GM12878 (cell line): ENCODE data around the gene TBXA2R.
"Not testable (repeated sequence)": the region's sequence is repeated elsewhere in the genome, so short reads cannot be mapped to it uniquely, and the experiment has no call there.

Experiments
- ESRRA ChIP-seq: IDR thresholded peaks from 2 replicates; pipeline ENCODE4 v1.6.1; 2012; ENCODE audit warnings: mild to moderate bottlenecking, low read length, improper control_type of control experiment
- ETV6 ChIP-seq, 2 experiments: fragments of 450-650 bp in 1 of 2; IDR thresholded peaks in 1 of 2; conservative IDR thresholded peaks in 1 of 2; 2 replicates each; pipeline ENCODE4 v1.6.1; 2014; ENCODE audit warnings: antibody characterized with exemption in 1 of 2, borderline replicate concordance in 1 of 2, low read depth in 1 of 2, mild to moderate bottlenecking in 1 of 2, moderate library complexity in 1 of 2
- FOXK2 ChIP-seq: fragments of 450-650 bp; IDR thresholded peaks from 2 replicates; pipeline ENCODE4 v1.6.1; 2017; ENCODE audit warnings: mild to moderate bottlenecking, moderate library complexity
- HDAC6 ChIP-seq: fragments of 200-600 bp; sonication (generic); IDR thresholded peaks from one replicate; pipeline ENCODE4 v1.8.0; 2017; ENCODE audit warnings: antibody characterized with exemption; ENCODE audit not compliant: unreplicated experiment
- POLR2A ChIP-seq: IDR thresholded peaks from 2 replicates; pipeline ENCODE4 v1.6.1; 2011; ENCODE audit warnings: low read depth, mild to moderate bottlenecking, low read length
- POU2F2 ChIP-seq: IDR thresholded peaks from 3 replicates; pipeline ENCODE4 v1.6.1; 2011; ENCODE audit warnings: low read depth, mild to moderate bottlenecking, low read length, borderline replicate concordance
- RFX5 ChIP-seq: IDR thresholded peaks from 2 replicates; pipeline ENCODE4 v1.6.1; 2011; ENCODE audit warnings: low read depth, low read length, improper control_type of control experiment
- TBL1XR1 ChIP-seq: IDR thresholded peaks from 2 replicates; pipeline ENCODE4 v1.6.1; 2012; ENCODE audit warnings: low read depth, low read length, improper control_type of control experiment
- TF ChIP-seq, protein P1 (sequence below), 3 experiments: IDR thresholded peaks in 2 of 3; conservative IDR thresholded peaks in 1 of 3; 2 replicates each; pipeline ENCODE4 v1.5.1; 2011; ENCODE audit warnings: low read depth in 3 of 3, low read length in 3 of 3, mild to moderate bottlenecking in 3 of 3, control low read depth in 2 of 3, moderate library complexity in 2 of 3, inconsistent platforms in 1 of 3, mixed read lengths in 1 of 3; ENCODE audit not compliant: control insufficient read depth in 2 of 3, insufficient read depth in 1 of 3; ENCODE audit errors: extremely low read depth in 1 of 3
- TF ChIP-seq, protein P2 (sequence below): IDR thresholded peaks from 2 replicates; pipeline ENCODE4 v1.6.1; 2012; ENCODE audit warnings: mild to moderate bottlenecking, low read depth, low read length

GRCh38 chr19:3581792-3582191 lies 24.9 kb downstream of the TBXA2R start:
- TF ChIP-seq, protein P1, sequence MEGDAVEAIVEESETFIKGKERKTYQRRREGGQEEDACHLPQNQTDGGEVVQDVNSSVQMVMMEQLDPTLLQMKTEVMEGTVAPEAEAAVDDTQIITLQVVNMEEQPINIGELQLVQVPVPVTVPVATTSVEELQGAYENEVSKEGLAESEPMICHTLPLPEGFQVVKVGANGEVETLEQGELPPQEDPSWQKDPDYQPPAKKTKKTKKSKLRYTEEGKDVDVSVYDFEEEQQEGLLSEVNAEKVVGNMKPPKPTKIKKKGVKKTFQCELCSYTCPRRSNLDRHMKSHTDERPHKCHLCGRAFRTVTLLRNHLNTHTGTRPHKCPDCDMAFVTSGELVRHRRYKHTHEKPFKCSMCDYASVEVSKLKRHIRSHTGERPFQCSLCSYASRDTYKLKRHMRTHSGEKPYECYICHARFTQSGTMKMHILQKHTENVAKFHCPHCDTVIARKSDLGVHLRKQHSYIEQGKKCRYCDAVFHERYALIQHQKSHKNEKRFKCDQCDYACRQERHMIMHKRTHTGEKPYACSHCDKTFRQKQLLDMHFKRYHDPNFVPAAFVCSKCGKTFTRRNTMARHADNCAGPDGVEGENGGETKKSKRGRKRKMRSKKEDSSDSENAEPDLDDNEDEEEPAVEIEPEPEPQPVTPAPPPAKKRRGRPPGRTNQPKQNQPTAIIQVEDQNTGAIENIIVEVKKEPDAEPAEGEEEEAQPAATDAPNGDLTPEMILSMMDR (IDR thresholded peaks at IDR 0.05 in 2 of 3, conservative IDR thresholded peaks at IDR 0.05 in 1 of 3; ENCODE audit: control insufficient read depth in 2 of 3, extremely low read depth in 1 of 3, insufficient read depth in 1 of 3, low read depth in 3 of 3, low read length in 3 of 3) = not testable (repeated sequence)
- TF ChIP-seq HDAC6; TBL1XR1; POLR2A; POU2F2; ETV6 (conservative IDR thresholded peaks at IDR 0.05 in 1 of 2, IDR thresholded peaks at IDR 0.05 in 1 of 2; ENCODE audit: borderline replicate concordance in 1 of 2, low read depth in 1 of 2); RFX5; ESRRA; FOXK2: not testable (repeated sequence)
- TF ChIP-seq, protein P2, sequence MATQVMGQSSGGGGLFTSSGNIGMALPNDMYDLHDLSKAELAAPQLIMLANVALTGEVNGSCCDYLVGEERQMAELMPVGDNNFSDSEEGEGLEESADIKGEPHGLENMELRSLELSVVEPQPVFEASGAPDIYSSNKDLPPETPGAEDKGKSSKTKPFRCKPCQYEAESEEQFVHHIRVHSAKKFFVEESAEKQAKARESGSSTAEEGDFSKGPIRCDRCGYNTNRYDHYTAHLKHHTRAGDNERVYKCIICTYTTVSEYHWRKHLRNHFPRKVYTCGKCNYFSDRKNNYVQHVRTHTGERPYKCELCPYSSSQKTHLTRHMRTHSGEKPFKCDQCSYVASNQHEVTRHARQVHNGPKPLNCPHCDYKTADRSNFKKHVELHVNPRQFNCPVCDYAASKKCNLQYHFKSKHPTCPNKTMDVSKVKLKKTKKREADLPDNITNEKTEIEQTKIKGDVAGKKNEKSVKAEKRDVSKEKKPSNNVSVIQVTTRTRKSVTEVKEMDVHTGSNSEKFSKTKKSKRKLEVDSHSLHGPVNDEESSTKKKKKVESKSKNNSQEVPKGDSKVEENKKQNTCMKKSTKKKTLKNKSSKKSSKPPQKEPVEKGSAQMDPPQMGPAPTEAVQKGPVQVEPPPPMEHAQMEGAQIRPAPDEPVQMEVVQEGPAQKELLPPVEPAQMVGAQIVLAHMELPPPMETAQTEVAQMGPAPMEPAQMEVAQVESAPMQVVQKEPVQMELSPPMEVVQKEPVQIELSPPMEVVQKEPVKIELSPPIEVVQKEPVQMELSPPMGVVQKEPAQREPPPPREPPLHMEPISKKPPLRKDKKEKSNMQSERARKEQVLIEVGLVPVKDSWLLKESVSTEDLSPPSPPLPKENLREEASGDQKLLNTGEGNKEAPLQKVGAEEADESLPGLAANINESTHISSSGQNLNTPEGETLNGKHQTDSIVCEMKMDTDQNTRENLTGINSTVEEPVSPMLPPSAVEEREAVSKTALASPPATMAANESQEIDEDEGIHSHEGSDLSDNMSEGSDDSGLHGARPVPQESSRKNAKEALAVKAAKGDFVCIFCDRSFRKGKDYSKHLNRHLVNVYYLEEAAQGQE = not testable (repeated sequence)
